Tibial nerve (tissue), 4 donors: ENCODE results near the gene RASL10A.

Source experiments
- CTCF ChIP-seq, 5 experiments: fragments of 200-600 bp in 3 of 5; fragments of 450-650 bp in 2 of 5; sonication (generic) in 3 of 5; IDR thresholded peaks; one replicate each; pipeline ENCODE4 v1.5.1; 2016 to 2019; ENCODE audit warnings: antibody characterized with exemption in 5 of 5, mild to moderate bottlenecking in 3 of 5, moderate library complexity in 2 of 5
- EP300 ChIP-seq, 2 donors: sonication (generic); formaldehyde crosslinking; IDR thresholded peaks; one replicate each; pipeline ENCODE4 v1.6.1; 2017; ENCODE audit warnings: antibody characterized with exemption in 2 of 2, mild to moderate bottlenecking in 1 of 2
- POLR2A ChIP-seq, 2 donors: fragments of 450-650 bp; IDR thresholded peaks; one replicate each; pipeline ENCODE4 v1.6.1; 2017; ENCODE audit warnings: antibody characterized with exemption in 2 of 2, mild to moderate bottlenecking in 2 of 2, moderate library complexity in 2 of 2

- peak in 1 of 5 experiments; percentile 13 for TF ChIP-seq CTCF (IDR thresholded peaks at IDR 0.05)
- TF ChIP-seq POLR2A (IDR thresholded peaks at IDR 0.05) = no peak
- no peak for TF ChIP-seq EP300 (IDR thresholded peaks at IDR 0.05)
Observed at GRCh38 chr22:29302681-29303465, 12.6 kb downstream of the RASL10A start.
